ENCODE results near the gene MAP2K7.

The MAP2K7 gene

DNA sequence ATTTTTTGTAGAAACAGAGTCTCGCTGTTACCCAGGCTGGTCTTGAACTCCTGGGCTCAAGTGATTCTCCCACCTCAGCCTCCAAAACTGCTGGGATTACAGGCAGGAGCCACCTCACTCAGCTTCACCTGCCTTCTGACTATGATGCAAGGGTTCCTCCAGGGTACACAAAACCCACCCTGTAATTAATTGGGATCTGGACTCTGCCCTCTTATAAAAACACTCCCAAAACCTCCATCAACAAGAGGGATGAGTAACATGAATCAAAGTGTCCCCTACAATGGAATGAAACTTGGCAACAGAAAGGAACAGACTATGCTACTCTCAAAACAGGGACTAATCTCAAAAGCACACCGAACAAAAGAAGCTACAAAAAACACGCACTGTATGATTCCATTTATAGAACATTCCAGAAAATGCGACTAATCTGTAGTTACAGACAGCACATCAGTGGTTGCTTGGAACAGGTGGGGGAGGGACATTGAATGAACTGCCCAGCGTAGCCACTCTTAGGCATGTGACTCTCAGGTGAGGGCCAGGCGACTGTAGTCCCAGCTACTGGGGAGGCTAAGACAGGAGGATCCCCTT lies 26.3 kb upstream of the MAP2K7 start:
- H3K4me3 ChIP-seq (ENCODE audit: control insufficient read depth, low read depth, low read length): no peak overlapping the region
- DNase-seq (ENCODE audit: low read depth): no peak
- TF ChIP-seq, protein P1, sequence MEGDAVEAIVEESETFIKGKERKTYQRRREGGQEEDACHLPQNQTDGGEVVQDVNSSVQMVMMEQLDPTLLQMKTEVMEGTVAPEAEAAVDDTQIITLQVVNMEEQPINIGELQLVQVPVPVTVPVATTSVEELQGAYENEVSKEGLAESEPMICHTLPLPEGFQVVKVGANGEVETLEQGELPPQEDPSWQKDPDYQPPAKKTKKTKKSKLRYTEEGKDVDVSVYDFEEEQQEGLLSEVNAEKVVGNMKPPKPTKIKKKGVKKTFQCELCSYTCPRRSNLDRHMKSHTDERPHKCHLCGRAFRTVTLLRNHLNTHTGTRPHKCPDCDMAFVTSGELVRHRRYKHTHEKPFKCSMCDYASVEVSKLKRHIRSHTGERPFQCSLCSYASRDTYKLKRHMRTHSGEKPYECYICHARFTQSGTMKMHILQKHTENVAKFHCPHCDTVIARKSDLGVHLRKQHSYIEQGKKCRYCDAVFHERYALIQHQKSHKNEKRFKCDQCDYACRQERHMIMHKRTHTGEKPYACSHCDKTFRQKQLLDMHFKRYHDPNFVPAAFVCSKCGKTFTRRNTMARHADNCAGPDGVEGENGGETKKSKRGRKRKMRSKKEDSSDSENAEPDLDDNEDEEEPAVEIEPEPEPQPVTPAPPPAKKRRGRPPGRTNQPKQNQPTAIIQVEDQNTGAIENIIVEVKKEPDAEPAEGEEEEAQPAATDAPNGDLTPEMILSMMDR (IDR thresholded peaks at IDR 0.05; ENCODE audit: control insufficient read depth, insufficient read depth, low read depth, low read length, missing control alignments): no peak

DNA sequence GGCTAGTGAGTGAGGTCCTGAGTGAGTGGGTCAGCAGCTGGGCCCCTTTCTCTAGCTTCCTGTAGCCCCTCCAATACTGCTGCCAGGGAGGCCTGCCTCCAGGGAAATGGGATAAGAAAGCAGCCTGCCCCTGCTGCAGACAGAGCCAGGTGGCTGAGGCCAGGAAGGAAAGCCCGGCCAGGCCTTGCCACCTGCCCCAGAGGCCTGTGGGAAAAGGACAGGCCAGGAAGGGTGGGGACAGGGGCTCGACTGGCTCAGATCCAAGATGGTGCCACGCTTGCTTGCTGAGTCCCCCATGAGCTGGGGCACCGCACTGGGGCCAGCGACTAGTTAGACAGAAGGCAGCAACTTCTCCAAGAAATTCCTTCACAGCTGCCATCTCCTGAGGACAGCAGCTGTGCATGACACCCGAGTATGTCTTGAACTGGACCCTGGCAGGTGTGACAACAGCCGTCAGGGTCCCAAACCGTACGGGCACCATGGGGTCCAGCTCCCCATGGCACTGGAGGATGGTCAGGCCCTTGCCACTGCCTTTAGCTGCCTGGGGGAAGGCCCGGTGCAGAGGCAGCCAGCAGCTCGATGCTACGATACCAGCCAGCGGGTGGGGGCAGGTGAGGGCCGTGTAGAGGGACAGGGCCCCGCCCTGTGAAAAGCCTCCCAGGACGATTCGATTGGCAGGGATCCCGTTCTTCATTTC lies 24.4 kb upstream of the MAP2K7 start:
- H3K4me3 ChIP-seq (ENCODE audit: control insufficient read depth, low read depth, low read length): no peak overlapping the region
- DNase-seq (ENCODE audit: low read depth): no peak
- TF ChIP-seq, protein P1 (IDR thresholded peaks at IDR 0.05; ENCODE audit: control insufficient read depth, insufficient read depth, low read depth, low read length, missing control alignments): no peak

DNA sequence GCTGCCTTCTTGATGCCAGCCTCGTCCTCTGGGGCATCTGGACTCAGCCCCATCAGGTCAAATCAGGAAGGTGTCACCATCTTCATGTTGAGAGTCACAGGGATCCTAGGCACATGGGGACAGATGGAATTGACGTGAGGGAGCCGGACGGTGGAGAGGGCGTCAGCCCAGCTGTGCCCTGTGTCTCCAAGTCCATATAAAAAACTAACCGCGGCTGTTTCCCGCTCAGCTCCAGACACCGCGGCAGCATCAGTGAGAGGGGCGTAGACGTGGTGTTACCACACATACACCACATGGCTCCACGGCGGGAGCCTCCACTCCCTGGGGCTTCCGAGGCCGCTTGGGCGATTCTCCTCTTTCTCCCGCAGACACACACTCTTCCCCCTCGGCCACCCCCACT lies 23.8 kb upstream of the MAP2K7 start:
- DNase-seq (ENCODE audit: low read depth): no peak
- TF ChIP-seq, protein P1 (IDR thresholded peaks at IDR 0.05; ENCODE audit: control insufficient read depth, insufficient read depth, low read depth, low read length, missing control alignments): no peak
- H3K4me3 ChIP-seq (ENCODE audit: control insufficient read depth, low read depth, low read length): no peak overlapping the region

DNA sequence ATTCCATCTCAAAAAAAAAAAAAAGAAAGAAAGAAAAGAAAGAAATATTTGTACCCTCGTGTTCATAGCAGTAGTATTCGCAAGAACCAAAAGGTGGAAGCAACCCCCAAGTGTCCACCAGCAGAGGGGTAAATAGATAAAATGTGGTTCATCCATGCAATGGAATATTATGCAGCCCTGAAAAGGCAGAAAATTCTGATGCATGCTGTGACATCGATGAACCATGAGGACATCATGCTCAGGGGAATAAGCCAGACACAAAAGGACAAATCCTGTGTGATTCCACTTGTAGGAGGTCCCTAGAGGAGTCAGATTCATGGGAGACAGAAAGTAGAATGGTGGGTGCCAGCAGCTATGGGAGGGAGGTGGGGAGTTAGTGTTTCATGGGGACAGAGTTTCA lies 21.8 kb upstream of the MAP2K7 start:
- no peak overlapping the region for H3K4me3 ChIP-seq (ENCODE audit: control insufficient read depth, low read depth, low read length)
- TF ChIP-seq, protein P1 (IDR thresholded peaks at IDR 0.05; ENCODE audit: control insufficient read depth, insufficient read depth, low read depth, low read length, missing control alignments): no peak
- no peak for DNase-seq (ENCODE audit: low read depth)

DNA sequence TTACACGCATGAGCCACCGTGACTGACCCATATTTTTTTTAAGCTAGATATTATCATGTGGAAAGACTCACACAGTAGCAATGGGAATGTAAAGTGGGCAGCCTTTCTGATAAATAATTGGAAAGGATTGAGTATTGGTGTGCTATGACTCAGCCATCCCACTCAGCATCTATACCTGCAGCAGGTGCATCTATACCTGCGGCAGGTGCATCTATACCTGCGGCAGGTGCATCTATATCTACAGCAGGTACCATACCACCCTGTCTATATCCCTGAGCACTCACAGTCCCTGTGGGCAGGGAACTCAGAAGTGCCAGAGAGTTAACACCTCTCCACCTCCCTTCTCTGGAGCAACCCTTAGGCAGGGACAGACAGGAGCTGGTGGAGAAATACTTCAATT lies 20.6 kb upstream of the MAP2K7 start:
- H3K4me3 ChIP-seq (ENCODE audit: control insufficient read depth, low read depth, low read length): no peak overlapping the region
- DNase-seq (ENCODE audit: low read depth): no peak
- TF ChIP-seq, protein P1 (IDR thresholded peaks at IDR 0.05; ENCODE audit: control insufficient read depth, insufficient read depth, low read depth, low read length, missing control alignments): no peak

DNA sequence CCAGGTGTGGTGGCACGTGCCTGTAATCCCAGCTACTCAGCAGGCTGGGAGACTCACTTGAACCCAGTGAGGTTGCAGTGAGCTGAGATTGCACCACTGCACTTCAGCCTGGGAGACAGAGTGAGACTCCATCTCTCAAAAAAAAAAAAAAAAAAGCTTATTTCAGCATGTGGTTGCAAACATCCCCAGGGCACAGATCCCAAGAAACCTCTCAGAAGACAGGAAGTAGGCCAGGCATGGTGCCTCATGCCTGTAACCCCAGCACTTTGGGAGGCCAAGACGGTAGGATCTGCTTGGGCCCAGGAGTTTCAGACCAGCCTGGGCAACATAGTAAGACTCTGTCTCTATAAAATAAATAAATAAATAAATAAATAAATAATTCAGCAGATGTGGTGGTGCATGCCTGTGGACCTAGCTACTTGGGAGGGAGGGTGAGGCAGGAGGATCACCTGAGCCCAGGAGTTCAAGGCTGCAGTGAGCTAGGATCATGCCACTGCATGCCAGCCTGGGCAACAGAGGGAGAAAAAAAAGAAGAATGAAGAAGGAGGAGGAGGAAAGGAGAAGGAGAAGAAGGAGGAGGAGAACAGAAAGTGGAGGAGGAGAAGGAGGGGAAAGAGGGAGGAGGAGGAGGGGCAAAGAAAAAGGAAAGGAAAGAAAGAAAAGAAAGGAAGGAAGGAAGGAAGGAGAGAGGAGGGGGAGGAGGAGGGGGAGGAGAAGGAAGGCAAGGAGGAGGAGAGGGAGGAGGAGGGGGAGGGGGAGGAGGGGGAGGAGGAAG lies 19.7 kb upstream of the MAP2K7 start:
- peak; percentile 24 for DNase-seq (ENCODE audit: low read depth)
- TF ChIP-seq, protein P1 (IDR thresholded peaks at IDR 0.05; ENCODE audit: control insufficient read depth, insufficient read depth, low read depth, low read length, missing control alignments): no peak
- H3K4me3 ChIP-seq (ENCODE audit: control insufficient read depth, low read depth, low read length): no peak overlapping the region

All from AG09309 (cell line).